HG02588 (cell line): ENCODE results near the gene UNC93B1.

Experiments used
- ATAC-seq: cut with Tn5 transposase; IDR thresholded peaks from one replicate; pipeline ENCODE4 v1.9.1; 2021; ENCODE audit warnings: mild to moderate bottlenecking, moderate library complexity; ENCODE audit not compliant: unreplicated experiment

Gene UNC93B1

DNA sequence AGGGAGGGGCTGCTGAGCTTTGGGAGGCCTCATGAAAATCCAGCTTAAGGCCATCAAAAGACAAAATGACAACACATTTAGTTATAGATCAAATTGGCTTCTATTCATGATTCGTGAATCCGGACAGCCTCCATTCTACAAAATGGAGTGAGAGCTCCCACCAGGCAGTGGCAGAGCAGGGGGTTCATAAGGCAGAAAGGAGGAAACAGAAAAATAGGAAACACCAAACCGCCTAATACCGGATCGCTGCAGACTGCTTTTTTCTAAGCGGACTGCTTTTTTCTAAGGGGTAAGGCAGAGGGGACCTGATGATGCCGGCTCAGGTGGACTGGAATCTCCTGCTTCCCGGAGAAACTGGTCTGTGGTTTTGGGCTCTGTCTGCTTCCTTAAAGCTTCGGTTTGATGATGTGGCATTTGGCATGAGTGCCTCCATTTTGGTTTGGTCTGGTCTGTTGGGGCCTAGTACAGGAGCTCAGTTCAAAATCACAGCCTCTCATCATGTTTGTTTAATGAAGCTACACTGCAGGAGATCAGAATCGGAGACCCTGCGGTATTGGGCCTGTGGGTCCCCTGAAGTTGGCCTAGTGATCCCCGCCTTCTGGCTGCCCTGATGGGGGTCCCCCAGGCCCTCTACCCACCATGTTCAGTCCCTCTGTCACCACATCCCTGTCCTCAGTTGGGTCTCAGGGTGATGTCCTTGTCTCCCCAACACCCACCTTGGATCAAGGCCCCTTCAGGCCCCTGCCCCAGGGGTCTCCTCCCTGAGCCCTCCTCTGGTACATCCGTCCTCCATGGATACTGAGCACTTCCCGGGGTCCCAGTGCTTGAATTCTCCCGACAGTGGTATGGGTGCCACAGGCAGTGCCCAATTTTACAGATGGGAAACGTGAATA lies 7.4 kb upstream of the UNC93B1 start:
- no peak for ATAC-seq

DNA sequence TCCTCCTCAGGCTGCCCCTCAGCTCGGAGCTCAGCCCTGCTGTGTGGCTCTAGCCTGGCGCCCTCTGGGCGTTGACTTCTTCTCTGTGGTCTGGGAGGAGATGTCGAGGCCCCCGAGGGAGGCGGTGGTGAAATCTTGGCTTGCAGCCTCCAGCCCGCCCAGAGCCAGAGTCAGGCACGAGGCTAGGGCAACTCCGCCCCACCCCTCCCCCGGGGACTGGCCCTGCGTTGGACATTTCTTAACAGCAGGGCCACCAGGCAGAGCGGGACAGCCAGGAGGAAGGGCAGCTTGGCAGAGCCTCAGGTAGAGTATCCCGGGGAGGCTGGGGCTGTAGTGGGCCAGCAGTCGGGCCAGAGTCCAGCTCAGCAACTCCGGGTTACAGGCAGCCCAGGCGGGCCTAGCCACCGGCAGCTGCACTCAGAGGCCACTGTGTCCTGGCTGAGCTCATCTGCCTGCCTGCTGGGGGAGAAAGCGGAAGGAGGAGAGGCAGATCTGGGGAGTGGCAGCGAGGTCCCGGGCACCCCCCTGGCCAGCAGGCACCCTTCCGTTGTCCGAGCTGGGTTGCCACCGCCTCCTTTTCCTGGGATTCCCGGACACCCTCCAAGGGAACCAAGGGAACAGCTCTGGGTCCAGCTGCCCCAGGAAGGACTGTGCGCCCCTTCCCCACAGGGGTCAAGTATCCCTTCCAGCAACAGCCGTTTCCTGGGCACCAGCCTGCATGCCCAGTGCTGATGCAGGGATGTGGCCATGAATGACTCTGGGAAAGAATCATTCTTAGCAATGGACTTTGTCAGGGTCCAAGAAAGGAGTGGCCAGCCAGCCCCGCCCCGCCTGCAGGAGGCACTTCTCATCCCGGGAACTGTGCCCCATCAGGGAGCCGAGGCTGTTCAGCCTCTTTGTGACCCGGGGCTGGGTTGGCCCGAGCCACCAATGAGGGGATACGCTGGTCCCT lies 6.5 kb upstream of the UNC93B1 start, which contains the start of gene ALDH3B1:
Gene ALDH3B1 (plus strand): TSS at position 238 of the 952 bp plus-strand sequence. CDS start 4,971 bp downstream, outside the sequence.
- no peak for ATAC-seq

DNA sequence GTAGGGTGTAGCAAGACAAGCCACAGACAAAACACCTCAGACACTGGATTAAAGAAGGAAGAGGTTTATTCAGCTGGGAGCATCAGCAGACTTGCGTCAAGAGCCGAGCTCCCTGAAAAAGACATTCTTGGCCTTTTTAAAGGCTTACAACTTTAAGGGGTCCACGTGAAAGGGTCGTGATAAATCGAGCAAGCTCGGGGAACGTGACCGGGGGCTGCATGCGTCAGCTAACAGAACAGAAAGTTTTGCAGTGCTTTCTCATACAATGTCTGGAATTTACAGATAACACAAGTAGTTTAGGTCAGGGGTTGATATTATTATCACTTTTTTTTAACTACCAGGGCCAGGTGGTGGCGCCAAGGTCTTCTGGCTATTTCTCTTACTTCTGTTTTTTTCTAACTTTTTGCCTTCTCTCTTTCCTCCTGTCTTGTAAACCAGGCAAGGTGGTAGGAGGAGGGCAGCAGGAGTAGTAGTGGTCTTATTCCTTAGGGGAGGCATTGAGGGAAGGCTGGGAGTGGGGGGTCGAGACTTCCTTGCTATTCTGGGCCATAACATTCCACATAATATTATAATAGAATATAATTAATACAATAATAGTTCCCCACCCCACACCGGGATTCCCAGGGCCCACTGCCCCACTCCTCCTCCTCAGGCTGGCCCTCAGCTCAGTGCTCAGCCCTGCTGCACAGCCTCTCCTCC lies 5.6 kb upstream of the UNC93B1 start:
- ATAC-seq = no peak

DNA sequence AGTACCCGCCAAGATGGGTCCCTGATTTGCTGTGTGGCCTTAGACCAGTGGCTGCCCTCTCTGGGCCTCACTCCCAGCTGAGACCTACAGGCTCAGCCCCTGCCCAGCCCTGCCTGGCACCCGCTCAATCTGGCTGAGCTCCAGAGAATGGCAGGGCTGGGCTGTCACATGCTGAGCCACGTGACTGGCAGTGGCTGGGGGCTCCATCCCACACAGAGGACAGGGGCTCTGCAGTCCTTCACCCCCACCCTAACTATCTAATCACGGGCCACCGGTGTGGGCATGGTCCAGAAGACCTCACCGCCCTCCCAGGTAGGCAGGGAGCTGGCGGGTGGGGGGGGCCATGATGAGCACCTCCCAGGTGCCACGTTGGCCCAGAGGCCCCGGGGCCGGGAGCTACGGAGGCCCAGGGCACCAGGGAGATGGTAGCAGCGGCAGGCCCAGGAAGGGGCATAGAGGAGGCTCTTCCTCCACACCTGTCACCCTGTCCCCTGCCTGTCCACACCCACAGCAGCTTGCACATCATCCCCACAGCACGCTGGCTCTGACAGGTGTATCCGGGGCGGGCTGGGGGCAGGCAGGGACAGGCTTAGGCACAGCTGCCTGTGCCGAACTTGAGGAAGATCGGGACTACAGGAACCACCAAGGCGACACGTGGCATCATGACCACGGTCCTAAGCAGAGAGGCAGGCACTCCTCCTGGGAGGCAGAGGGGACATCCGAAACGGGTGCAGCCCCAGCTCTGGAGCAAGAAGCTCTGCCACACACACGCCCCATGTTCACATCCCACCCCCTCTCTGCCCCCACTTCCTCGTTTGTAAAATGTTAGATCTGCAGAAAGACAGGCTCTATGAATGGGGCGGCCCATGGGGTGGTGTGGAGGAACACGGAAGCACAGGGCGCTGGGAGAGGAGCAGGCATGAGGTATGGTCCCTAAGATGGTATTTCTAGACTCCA lies 4.8 kb upstream of the UNC93B1 start:
- ATAC-seq = no peak

DNA sequence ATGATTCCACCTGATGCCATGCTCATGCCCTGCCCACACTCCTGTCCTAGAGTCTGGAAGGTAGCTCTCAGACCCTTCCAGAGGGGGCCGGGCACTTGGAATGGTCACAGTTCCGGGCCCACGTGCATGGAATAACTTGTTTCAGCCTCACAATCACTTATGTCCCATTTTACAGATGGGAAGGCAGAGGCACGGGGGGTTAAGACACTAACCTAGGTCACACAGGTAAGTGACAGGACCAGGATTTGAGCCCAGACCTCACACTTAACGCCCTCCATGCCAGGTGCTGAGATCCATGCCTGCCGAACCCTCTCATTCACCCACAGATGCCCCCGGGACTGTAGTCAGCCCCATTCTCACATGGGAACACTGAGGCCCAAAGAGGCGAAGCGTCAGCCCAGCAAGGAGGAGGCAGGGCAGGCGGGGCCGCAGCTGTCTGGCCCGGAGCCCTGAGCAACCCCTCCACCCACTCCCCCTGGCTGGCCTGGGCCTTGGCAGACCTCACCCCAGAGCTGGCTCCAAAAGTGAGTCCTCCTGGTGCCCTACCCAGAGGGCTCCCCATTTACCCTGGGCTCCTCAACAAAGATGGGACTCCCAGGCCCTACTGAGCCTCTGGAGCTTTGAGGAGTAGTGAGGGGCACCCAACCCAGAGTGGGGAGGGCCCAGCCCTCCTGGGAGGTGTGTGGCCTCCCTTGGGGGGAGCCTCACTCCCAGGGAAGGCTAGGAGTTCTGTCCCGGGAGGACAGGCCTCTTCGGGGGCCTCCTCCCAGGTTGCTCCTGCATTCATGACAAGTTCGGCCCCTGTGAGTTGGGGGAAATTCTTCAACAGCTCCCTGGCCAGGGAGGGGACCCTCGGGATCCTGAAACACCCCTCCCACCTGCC lies 3.8 kb upstream of the UNC93B1 start:
- no peak for ATAC-seq

DNA sequence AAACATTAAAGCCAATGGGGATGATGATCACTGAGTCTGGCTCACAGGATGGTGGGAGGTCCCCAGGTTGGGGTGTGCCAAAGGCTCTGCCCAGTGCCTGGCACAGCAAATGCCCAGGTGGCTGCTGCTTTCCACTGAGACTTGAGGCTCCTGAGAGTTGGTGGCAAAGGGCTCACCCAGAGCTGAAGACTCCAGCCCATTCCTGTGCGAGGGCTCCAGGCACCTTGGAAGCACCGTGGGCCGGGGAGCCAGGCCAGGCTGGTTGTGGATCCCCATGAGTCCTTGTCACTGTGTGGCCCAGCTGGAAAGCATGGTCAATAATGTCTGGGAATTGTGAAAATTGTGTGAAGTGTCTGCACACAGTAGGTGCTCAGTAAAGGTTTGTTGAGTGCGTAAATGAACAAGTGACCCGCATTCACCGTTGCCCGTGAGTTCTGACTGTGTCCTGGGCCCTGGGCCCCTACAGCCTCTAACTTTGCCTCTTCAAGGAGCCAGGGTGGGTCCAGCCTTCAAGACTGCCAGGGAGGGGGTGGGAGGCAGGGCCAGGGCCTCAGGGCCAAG lies 2.8 kb upstream of the UNC93B1 start:
- no peak for ATAC-seq

DNA sequence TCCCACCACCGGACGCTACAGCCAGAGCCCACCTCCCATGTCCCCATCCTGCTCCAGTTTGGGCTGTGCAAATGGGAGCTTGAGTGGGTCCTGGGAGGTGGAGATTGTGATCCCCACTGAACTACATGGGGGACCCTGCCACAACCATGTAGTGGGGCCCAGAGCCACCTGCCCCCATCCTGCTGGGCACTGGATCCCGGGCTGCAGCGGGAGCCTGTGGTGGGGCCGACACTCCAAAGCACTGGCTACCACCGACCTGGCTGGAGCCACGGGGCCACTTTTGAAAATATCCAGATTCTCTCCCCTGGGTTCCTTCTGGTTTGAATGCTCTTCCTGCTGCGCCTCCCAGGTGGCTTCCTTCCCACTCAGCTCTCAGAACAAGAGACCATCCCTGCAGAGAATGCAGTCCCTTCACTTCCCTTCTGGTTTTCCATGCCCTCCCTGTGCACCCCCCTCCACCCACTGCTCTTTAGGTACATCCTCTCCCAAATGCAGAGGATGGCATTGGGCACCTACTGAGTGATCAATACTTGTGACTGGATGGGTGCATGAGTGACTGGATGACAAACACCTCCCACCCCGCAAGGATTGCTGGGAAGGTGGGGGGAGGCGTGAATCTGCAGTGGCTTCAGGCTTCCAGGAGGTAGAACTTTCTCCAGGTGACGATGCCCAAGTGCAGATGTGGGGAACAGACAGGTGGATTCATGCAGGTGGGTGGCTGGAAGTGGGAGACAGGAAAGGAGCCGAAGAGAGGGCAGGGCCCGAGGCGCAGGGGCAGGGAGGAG lies 846 bp upstream of the UNC93B1 start:
- ATAC-seq = no peak

DNA sequence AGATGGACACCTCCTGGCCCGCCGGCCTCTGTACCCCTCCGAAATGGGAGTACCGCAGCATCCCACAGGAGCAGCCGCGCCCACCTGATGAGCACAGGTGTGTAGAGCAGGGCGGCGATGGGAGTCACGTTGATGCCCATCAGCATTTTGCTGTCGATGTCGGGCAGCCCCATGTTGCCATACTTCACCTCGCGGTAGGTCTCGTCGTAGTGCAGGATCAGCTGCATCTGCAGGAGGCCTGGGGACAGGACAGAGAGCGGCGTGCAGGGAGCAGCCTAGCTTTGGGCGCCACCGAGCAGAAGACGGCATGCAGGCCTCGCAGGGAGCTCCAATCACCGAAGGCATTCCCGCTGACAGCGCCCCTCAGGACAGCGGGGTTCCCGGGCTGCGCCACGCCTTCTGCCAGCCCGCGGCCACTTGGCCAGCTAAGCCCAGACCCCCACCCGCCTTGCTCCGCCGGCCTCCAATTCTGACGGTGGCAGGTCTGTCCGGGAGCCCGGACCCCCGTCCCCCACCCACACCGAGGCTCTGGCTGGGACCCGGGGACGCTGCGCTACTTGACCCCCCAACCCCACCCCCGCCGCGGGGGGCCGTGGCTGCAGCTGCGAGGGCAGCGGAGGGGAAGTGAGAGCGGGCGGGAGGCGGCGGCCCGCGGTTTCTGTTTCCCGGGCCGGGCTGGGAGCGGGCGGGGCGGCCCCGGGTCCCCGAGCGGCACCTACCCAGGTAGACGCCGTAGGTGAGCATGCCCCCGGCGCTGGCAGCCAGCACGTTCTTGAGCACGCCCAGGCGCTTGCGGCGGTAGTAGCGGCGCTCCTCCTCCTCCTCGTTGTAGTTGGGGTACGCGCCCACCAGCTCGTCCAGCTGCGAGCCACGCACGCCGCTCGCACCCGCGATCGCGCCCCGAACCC lies 705 bp downstream of the UNC93B1 start:
- ATAC-seq = peak; percentile 37

DNA sequence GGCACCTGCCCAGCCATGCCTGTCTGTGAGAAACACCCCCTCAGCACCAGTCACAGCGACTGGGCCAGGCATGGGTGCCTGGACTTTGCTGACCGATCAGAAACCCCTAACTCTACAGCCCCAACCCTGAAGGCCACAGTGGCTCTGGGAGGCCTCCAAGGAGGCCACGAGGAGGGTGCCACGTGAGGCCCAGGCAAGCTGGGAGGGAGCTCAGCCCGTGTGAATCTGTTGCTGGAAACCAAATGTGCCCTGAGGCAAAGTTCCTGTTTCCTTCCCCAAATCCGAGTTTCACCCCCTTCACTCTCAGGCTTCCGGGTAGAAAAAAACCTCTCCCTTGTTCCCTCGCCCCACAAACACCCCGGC lies 1.3 kb downstream of the UNC93B1 start:
- no peak for ATAC-seq

DNA sequence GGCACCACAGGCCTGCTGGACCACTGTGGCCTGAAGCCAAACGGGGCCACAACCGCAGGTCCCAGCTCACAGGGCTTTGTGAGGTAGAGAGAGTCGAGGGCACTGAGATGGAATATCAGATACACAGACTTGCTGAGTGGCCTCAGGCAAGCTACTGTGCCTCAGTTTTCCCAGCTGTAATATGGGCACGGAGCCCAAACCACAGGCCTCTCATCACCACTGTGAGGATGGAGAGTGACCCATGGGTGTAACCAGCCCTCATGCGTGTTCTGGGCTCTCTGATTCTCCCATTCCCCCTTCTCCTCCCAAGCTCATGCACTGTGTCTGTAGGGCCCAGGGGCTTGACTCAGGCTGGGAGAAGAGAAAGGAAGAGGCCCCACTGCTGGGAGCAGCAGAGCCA lies 4.2 kb downstream of the UNC93B1 start:
- ATAC-seq = no peak

DNA sequence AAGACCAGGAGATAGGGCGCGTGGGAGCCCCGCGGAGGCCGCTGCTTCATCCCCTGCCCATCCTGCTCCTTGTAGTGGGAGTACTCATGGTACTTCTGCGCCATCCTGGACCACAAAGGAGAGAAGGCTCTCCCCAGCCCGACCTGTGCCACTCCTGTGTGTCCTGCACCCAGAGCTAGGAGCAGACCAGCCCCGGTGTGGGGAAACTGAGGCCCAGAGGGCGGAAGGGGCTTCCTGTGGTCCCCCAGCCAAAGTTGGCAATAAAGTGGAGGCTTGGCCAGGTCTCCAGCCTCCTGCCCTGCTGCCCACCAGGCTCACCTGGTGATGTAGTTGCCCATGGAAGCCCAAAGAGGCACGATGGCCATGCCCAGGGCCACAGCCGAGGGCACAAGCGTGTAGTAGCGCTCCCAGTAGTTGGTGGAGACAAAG lies 4.7 kb downstream of the UNC93B1 start:
- ATAC-seq = no peak

DNA sequence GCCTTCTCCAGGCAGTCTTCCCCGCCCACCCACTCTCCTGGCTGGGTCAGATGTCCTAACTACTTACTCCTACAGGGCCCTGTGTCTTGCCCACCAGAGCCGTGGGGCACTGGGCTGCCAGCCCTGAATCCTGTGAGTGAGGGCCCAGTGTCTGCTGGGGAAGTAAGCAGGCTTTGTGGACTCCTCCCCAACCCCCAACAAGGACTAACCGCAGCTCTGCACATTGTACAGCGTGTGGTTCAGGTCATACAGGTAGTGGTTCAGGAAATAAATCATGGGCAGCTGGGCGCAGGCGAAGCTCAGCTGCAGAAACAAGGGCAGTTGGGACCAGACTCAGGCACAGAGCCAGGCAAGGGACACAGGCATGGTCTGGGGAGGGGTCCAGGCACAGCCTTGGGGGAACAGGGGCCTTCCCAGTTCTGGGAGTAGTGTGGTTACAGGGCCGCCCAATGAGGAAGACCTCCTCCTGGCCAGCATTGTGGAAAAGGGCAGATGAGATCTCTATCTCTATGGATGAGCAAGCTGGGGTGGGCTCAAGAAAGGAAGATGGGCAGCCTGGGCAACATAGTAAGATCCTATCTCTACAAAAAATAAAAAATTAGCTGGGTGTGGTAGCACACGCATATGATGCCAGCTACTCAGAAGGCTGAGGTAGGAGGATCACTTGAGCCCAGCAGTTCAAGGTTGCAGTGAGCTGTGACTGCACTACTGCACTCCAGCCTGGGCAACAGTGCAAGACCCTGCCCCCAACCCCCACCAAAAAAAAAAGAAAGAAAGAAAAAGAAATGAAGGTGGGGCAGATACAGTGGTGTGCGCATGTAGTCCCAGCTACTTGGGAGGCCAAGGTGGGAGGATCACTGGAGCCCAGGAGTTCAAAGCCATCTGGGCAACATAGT lies 5.5 kb downstream of the UNC93B1 start:
- ATAC-seq = no peak

DNA sequence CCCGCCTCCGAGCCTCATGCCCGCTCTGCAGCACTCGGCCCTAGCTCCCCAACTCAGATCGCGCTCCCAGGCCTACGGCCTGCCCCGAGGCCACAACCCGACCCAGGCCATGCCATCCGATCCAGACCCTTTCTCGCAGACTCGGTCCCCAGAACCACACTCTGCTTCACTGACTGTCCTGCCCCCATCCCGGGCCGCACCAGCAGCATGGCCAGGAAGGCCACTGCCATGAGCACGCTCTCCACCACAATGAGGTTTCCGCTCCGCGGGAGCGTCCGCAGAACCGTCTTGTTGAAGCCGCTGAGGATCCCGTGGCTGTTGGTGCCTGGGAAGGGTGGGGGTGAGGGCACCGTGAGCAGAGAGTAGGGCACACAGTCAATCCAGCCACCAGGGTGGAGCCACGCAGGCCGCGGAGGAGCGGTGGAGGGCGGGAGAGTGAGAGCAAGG lies 6.4 kb downstream of the UNC93B1 start:
- no peak for ATAC-seq

DNA sequence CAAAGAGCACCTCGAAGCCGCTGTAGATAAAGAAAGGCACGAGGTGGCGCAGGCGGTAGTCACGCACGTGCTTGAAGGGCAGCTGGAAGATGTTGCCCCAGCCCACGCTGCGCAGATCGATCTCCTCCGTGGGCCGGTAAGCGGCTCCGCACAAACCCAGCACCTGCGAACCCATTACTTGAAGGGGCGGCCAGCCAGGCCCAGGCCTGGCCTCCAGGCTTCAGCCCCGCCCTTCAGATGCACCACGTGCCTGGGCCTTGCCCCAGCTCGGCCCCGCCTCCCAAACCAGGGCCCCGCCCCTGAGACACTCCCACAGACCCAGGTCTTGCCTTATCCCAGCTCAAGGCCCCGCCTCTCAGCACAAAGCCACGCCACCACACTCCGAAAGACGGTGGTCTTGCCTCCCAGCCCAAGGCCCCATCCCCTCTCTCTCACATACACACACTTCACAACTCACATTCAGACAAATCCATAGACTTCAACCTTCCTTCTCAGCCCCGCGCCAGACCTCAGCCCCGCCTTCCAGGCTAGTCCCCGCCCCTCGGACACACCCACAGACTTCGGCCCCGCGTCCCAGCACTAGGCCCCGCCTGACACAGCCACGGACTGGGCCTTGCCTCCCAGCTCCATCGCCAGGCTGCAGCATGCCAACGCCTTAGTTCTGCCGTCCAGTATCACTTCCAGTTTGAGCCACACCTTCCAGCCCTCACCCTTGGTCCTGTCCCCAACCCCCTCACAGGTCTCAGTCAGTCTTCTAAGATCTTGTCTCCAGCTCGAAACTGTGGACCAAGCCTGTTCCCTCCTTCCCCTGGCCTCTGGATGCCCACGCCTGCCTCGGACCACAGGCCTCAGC lies 7.0 kb downstream of the UNC93B1 start:
- ATAC-seq = no peak

DNA sequence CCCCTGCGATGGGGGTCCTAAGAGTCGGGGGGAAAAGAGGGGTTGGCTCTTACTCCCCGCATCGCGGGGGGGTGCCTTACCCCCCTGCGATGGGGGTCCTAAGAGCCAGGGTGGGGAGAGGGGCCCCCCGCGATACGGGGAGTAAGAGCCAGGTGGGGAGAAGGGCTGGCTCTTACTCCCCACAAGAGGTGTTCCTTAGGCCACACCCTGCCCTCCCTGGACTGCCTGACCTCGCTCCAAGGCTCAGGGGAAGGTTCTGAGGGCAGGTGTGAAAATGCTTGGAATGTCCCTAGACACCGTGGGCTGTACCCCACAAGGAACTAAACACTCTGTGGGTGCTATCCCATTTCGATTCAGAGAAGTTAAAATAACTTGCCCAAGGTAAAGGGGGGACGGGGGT lies 7.8 kb downstream of the UNC93B1 start:
- ATAC-seq = no peak
